HCT116 (cell line): ENCODE measurements around the gene B3GALT6. TPM values are rescaled to one million over a fixed set of nuclear protein-coding genes. Genes with fewer than 3 reads are reported as not detected.

Experiments
- ATAC-seq: fragments of 200-7000 bp; cut with Tn5 transposase; 2 replicates; pipeline ENCODE4 v1.9.1; 2020; ENCODE audit warnings: mild to moderate bottlenecking, moderate library complexity
- BruUV-seq: library from RNA; stranded (reverse); fragments of 400-500 nt; replicated peaks from 2 replicates; lab custom pipeline; 2021; lab: Mats Ljungman, UMichigan
- CTCF ChIA-PET: fragments of 300-600 bp; sonication (Branson Sonifier 250); formaldehyde crosslinking; loops from one replicate; lab custom pipeline; 2021; ENCODE audit warnings: antibody characterized with exemption; lab: Charles Lee
- POLR2A ChIA-PET: fragments of 300-600, 350-600 bp; sonication (Branson Sonifier 250); formaldehyde crosslinking; loops from one replicate; lab custom pipeline; 2021; ENCODE audit warnings: antibody characterized with exemption; lab: Charles Lee
- RAD21 ChIA-PET, 2 experiments: fragments of 300-600 bp; sonication (Branson Sonifier 250); formaldehyde crosslinking; loops; one replicate each; lab custom pipeline; 2023; ENCODE audit warnings: low total read pairs in 2 of 2; ENCODE audit not compliant: uncharacterized antibody in 2 of 2, unreplicated experiment in 2 of 2, low non-redundant PET in 1 of 2; lab: Charles Lee
- DNase-seq: peaks from one replicate; pipeline ENCODE4 v3.0.0-alpha.2; 2010; ENCODE audit warnings: low read depth, low spot score
- H2AFZ ChIP-seq: fragments of 200-600 bp; shearing (Covaris generic), sonication (generic); 2 replicates; pipeline ENCODE4 v1.6.1; 2017; ENCODE audit warnings: low read depth, mixed run types, mixed read lengths, antibody characterized with exemption, low read length; ENCODE audit not compliant: poor library complexity, severe bottlenecking
- H3K27ac ChIP-seq: 2 replicates; pipeline ENCODE4 v1.5.1; 2012; ENCODE audit warnings: low read depth, low read length
- H3K27me3 ChIP-seq: fragments of 200-600 bp; sonication (generic); 2 replicates; pipeline ENCODE4 v1.6.1; 2016; ENCODE audit warnings: mixed run types, low read length, mixed read lengths; ENCODE audit not compliant: insufficient read depth
- H3K36me3 ChIP-seq, 2 experiments: fragments of 200-500 bp in 1 of 2; fragments of 200-600 bp in 1 of 2; sonication (Bioruptor generic) in 1 of 2; sonication (generic) in 1 of 2; 2 replicates each; pipeline versions ENCODE4 v1.5.1 to v1.6.1; 2014 to 2016; ENCODE audit warnings: low read length in 2 of 2, inconsistent platforms in 1 of 2, mixed read lengths in 1 of 2, mixed run types in 1 of 2; ENCODE audit not compliant: insufficient read depth in 2 of 2, control insufficient read depth in 1 of 2
- H3K4me1 ChIP-seq, 2 experiments: fragments of 200-600 bp in 1 of 2; sonication (generic) in 1 of 2; 2 replicates each; pipeline versions ENCODE4 v1.5.1 to v1.6.1; 2012 to 2017; ENCODE audit warnings: low read length in 2 of 2, inconsistent platforms in 1 of 2, mild to moderate bottlenecking in 1 of 2, mixed read lengths in 1 of 2, mixed run types in 1 of 2, moderate library complexity in 1 of 2; ENCODE audit not compliant: insufficient read depth in 2 of 2, control insufficient read depth in 1 of 2
- H3K4me2 ChIP-seq: fragments of 200-600 bp; sonication (generic); 2 replicates; pipeline ENCODE4 v1.6.1; 2017; ENCODE audit warnings: mixed run types, low read length, mixed read lengths
- H3K4me3 ChIP-seq, 2 experiments: fragments of 200-600 bp in 1 of 2; sonication (generic) in 1 of 2; replicated peaks in 1 of 2; 2 replicates each; pipeline ENCODE4 v1.5.1; 2011 to 2016; ENCODE audit warnings: low read length in 2 of 2, control low read depth in 1 of 2, low read depth in 1 of 2, mild to moderate bottlenecking in 1 of 2, mixed read lengths in 1 of 2, mixed run types in 1 of 2
- H3K79me2 ChIP-seq: fragments of 200-600 bp; sonication (generic); 2 replicates; pipeline ENCODE4 v1.6.1; 2017; ENCODE audit warnings: mild to moderate bottlenecking, mixed run types, low read length, moderate library complexity, mixed read lengths; ENCODE audit not compliant: insufficient read depth
- H3K9ac ChIP-seq: fragments of 200-600 bp; sonication (generic); 2 replicates; pipeline ENCODE4 v1.6.1; 2016; ENCODE audit warnings: low read length, mixed read lengths
- H3K9me2 ChIP-seq: fragments of 200-600 bp; sonication (generic), shearing (Covaris generic); 2 replicates; pipeline ENCODE4 v1.6.1; 2017; ENCODE audit warnings: mixed run types, mild to moderate bottlenecking, moderate library complexity; ENCODE audit not compliant: insufficient read depth
- H3K9me3 ChIP-seq, 2 experiments: fragments of 200-500 bp in 1 of 2; fragments of 200-600 bp in 1 of 2; sonication (Bioruptor generic) in 1 of 2; sonication (generic) in 1 of 2; 2 replicates each; pipeline ENCODE4 v1.6.1; 2014 to 2017; ENCODE audit warnings: low read length in 2 of 2, mixed read lengths in 2 of 2, inconsistent platforms in 1 of 2, low read depth in 1 of 2, mild to moderate bottlenecking in 1 of 2, mixed run types in 1 of 2, moderate library complexity in 1 of 2; ENCODE audit not compliant: control insufficient read depth in 1 of 2, insufficient read depth in 1 of 2
- H4K20me1 ChIP-seq: fragments of 200-600 bp; sonication (generic), shearing (Covaris generic); 2 replicates; pipeline ENCODE4 v1.6.1; 2017; ENCODE audit warnings: mixed run types, mild to moderate bottlenecking, moderate library complexity; ENCODE audit not compliant: insufficient read depth
- CBX3 ChIP-seq: IDR thresholded peaks from 2 replicates; pipeline ENCODE4 v1.6.1; 2012; ENCODE audit warnings: low read depth
- FOSL1 ChIP-seq: IDR thresholded peaks from 2 replicates; pipeline ENCODE4 v1.6.1; 2012; ENCODE audit warnings: low read depth
- JUND ChIP-seq: IDR thresholded peaks from 2 replicates; pipeline ENCODE4 v1.6.1; 2012
- POLR2A ChIP-seq: IDR thresholded peaks from 2 replicates; pipeline ENCODE4 v1.7.0; 2011; ENCODE audit warnings: borderline replicate concordance; ENCODE audit not compliant: insufficient read depth, insufficient read length; ENCODE audit errors: extremely low read depth
- POLR2AphosphoS5 ChIP-seq: IDR thresholded peaks from 2 replicates; pipeline ENCODE4 v1.6.1; 2011; ENCODE audit warnings: mild to moderate bottlenecking, low read depth, low read length, moderate library complexity
- REST ChIP-seq: IDR thresholded peaks from 2 replicates; pipeline ENCODE4 v1.6.1; 2012; ENCODE audit warnings: low read depth
- SRF ChIP-seq: IDR thresholded peaks from 2 replicates; pipeline ENCODE4 v1.6.1; 2012; ENCODE audit warnings: low read depth
- TCF7L2 ChIP-seq: IDR thresholded peaks from 2 replicates; pipeline ENCODE4 v1.7.0; 2011; ENCODE audit warnings: borderline replicate concordance, inconsistent platforms; ENCODE audit not compliant: insufficient read depth, insufficient read length; ENCODE audit errors: extremely low read depth
- YY1 ChIP-seq: IDR thresholded peaks from 2 replicates; pipeline ENCODE4 v1.6.1; 2011; ENCODE audit warnings: low read length, low read depth, moderate library complexity, mild to moderate bottlenecking; ENCODE audit not compliant: insufficient replicate concordance; ENCODE audit errors: extremely low read depth
- intact Hi-C: fragments of 100-400 bp; cut with micrococcal nuclease; formaldehyde crosslinking; loops from 2 replicates; pipeline ENCODE4 v1.10.0; 2022
- total RNA-seq: library from RNA; stranded (reverse); gene quantifications from one replicate; pipeline ENCODE4 v1.2.1, GENCODE V29; 2021; ENCODE audit not compliant: unreplicated experiment
- TF ChIP-seq, protein P1 (sequence below): IDR thresholded peaks from 2 replicates; pipeline ENCODE4 v1.6.1; 2012
- TF ChIP-seq, protein P2 (sequence below), 3 experiments: fragments of 200-600 bp in 1 of 3; sonication (generic) in 1 of 3; IDR thresholded peaks in 2 of 3; conservative IDR thresholded peaks in 1 of 3; 2 replicates each; pipeline ENCODE4 v1.5.1; 2012 to 2017; ENCODE audit warnings: low read depth in 2 of 3, low read length in 2 of 3, antibody characterized with exemption in 1 of 3, borderline replicate concordance in 1 of 3, control low read depth in 1 of 3, mild to moderate bottlenecking in 1 of 3, mixed read lengths in 1 of 3, mixed run types in 1 of 3, moderate library complexity in 1 of 3; ENCODE audit not compliant: insufficient read depth in 1 of 3

The B3GALT6 gene
- total RNA-seq, 1 experiment from 2014 or later: 16.3 TPM

DNA sequence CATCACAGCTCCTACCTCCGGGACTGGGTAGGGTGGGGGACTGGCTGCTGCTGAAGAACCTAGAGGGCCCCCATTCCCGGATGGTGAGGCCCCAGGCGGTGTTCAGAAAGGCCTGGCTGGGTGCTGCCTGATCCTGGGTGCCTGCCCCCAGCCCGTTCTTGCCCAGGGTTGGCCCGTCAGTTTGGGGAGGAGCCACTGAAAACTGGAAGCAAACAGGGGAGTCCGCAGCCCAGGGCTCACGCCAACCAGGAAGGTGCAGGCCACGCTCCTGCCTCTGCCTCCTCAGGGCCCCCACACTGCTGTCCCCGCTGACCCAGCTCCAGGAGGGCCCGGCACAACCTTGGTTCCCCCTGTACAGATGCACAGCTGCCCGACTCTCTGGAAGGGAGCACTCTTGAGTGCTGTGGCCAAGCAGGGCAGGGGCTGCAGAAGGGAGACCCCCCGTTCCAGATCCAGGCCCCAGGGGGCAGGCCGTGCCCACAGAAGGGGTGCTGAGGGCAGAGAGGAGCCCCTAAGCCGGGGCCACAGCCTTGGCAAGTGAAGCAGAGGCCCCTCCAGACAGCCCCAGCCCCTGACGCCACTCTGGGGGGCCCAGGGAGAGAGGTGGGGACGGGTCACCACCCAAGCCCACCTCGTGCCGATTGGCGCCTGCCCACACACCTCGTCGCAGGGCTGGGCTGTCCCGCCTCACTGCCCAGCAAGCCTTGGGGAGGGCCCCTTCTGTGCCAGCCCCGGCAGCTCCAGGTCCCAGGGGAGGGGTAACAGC, 9.0 kb downstream of the B3GALT6 start:
- peaks cover 9 to 31% of the 10 kb centered on the region in 2 experiments; a peak in 3 of 4 replicates for H3K4me1 ChIP-seq
- H3K27me3 ChIP-seq: no peaks in the 10 kb centered on the region
- H3K4me2 ChIP-seq: no peak overlapping the region
- POLR2A ChIA-PET: interaction anchor here (0.7 kb wide), 1 partner anchor 31 kb away, joined by 4 read pairs; no protein-coding TSS in a partner anchor
- CTCF ChIA-PET: no interaction called here
- H4K20me1 ChIP-seq: no peaks in the 10 kb centered on the region
- H3K27ac ChIP-seq: no peak overlapping the region
- RAD21 ChIA-PET: no interaction called here
- DNase-seq: no peak
- TF ChIP-seq POLR2A: no peak
- TF ChIP-seq YY1: no peak
- TF ChIP-seq, protein P1, sequence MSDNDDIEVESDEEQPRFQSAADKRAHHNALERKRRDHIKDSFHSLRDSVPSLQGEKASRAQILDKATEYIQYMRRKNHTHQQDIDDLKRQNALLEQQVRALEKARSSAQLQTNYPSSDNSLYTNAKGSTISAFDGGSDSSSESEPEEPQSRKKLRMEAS: no peak
- TF ChIP-seq JUND: no peak
- TF ChIP-seq TCF7L2: no peak
- TF ChIP-seq, all 23 proteins: peak for 0
- Histone ChIP-seq H3K36me3 (no peaks in the 10 kb centered on the region), H3K9me3 (no peaks in the 10 kb centered on the region), H2AFZ (no peak overlapping the region), H3K9ac (no peak overlapping the region), H3K9me2 (no peaks in the 10 kb centered on the region), H3K79me2 (no peaks in the 10 kb centered on the region), H3K4me3 (no peak overlapping the region)
- no TSS peak for BruUV-seq
- no peak for ATAC-seq
- intact Hi-C loops: no loop called here

DNA sequence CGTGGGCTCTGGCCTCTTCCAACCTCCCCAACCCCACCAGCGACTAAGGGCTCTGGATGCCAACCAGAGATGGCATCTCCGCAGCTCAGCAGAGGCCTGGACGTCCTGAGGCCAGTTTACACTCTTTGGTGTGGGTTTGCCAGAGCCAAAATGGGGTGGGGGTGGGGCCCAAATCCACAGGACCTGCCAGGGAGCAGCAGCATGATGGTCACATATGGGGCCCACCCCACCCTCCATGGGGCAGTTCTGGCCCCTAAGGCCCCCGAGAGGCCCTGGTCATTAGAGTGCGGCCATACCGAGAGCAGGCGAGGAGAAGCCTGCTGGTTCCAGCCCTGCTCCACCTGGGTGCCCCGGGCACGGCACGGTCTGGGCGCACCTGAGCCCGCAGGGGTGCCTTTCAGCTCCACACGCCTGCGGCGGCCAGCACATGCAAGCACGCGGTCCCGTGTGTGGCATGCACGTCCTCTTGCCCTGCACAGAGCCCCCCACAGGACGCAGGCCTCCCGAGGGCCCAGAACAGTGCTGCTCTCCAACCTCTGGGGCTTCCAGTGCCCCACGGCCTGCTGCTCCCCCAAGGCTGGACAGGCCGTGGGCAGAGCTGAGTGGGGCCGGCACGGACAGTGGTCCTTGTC, 9.7 kb downstream of the B3GALT6 start:
- H3K9me3 ChIP-seq: no peaks in the 10 kb centered on the region
- peaks cover 9 to 31% of the 10 kb centered on the region in 2 experiments; a peak in 3 of 4 replicates for H3K4me1 ChIP-seq
- ChIA-PET RAD21 (no interaction called here), CTCF (no interaction called here), POLR2A (interaction anchor here (0.7 kb wide), 1 partner anchor 31 kb away, joined by 4 read pairs; no protein-coding TSS in a partner anchor)
- H3K4me3 ChIP-seq: no peak overlapping the region
- no peak overlapping the region for H3K27ac ChIP-seq
- no peaks in the 10 kb centered on the region for H3K9me2 ChIP-seq
- no peaks in the 10 kb centered on the region for H3K79me2 ChIP-seq
- no peaks in the 10 kb centered on the region for H3K27me3 ChIP-seq
- no peak for DNase-seq
- H3K4me2 ChIP-seq: no peak overlapping the region
- BruUV-seq: no TSS peak
- H3K36me3 ChIP-seq: no peaks in the 10 kb centered on the region
- no peak for ATAC-seq
- H3K9ac ChIP-seq: no peak overlapping the region
- intact Hi-C loops: no loop called here
- no peak overlapping the region for H2AFZ ChIP-seq
- H4K20me1 ChIP-seq: no peaks in the 10 kb centered on the region
- TF ChIP-seq, protein P1: no peak
- TF ChIP-seq SRF (no peak), POLR2AphosphoS5 (no peak), CBX3 (no peak), FOSL1 (no peak), YY1 (no peak), REST (no peak)
- TF ChIP-seq, protein P2, sequence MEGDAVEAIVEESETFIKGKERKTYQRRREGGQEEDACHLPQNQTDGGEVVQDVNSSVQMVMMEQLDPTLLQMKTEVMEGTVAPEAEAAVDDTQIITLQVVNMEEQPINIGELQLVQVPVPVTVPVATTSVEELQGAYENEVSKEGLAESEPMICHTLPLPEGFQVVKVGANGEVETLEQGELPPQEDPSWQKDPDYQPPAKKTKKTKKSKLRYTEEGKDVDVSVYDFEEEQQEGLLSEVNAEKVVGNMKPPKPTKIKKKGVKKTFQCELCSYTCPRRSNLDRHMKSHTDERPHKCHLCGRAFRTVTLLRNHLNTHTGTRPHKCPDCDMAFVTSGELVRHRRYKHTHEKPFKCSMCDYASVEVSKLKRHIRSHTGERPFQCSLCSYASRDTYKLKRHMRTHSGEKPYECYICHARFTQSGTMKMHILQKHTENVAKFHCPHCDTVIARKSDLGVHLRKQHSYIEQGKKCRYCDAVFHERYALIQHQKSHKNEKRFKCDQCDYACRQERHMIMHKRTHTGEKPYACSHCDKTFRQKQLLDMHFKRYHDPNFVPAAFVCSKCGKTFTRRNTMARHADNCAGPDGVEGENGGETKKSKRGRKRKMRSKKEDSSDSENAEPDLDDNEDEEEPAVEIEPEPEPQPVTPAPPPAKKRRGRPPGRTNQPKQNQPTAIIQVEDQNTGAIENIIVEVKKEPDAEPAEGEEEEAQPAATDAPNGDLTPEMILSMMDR (IDR thresholded peaks at IDR 0.05 in 2 of 3, conservative IDR thresholded peaks at IDR 0.05 in 1 of 3; ENCODE audit: borderline replicate concordance in 1 of 3, insufficient read depth in 1 of 3, low read depth in 2 of 3, low read length in 2 of 3): no peak
